HCT116 (cell line): ENCODE data around the gene PRDM2. TPM values are rescaled to one million over a fixed set of nuclear protein-coding genes. Genes with fewer than 3 reads are reported as not detected.

Experiments used
- ATAC-seq: fragments of 200-7000 bp; cut with Tn5 transposase; 2 replicates; pipeline ENCODE4 v1.9.1; 2020; ENCODE audit warnings: mild to moderate bottlenecking, moderate library complexity
- BruUV-seq: library from RNA; stranded (reverse); fragments of 400-500 nt; replicated peaks from 2 replicates; lab custom pipeline; 2021; lab: Mats Ljungman, UMichigan
- CTCF ChIA-PET: fragments of 300-600 bp; sonication (Branson Sonifier 250); formaldehyde crosslinking; loops from one replicate; lab custom pipeline; 2021; ENCODE audit warnings: antibody characterized with exemption; lab: Charles Lee
- POLR2A ChIA-PET: fragments of 300-600, 350-600 bp; sonication (Branson Sonifier 250); formaldehyde crosslinking; loops from one replicate; lab custom pipeline; 2021; ENCODE audit warnings: antibody characterized with exemption; lab: Charles Lee
- RAD21 ChIA-PET, 2 experiments: fragments of 300-600 bp; sonication (Branson Sonifier 250); formaldehyde crosslinking; loops; one replicate each; lab custom pipeline; 2023; ENCODE audit warnings: low total read pairs in 2 of 2; ENCODE audit not compliant: uncharacterized antibody in 2 of 2, unreplicated experiment in 2 of 2, low non-redundant PET in 1 of 2; lab: Charles Lee
- DNase-seq: peaks from one replicate; pipeline ENCODE4 v3.0.0-alpha.2; 2010; ENCODE audit warnings: low read depth, low spot score
- H2AFZ ChIP-seq: fragments of 200-600 bp; shearing (Covaris generic), sonication (generic); 2 replicates; pipeline ENCODE4 v1.6.1; 2017; ENCODE audit warnings: low read depth, mixed run types, mixed read lengths, antibody characterized with exemption, low read length; ENCODE audit not compliant: poor library complexity, severe bottlenecking
- H3K27ac ChIP-seq: 2 replicates; pipeline ENCODE4 v1.5.1; 2012; ENCODE audit warnings: low read depth, low read length
- H3K27me3 ChIP-seq: fragments of 200-600 bp; sonication (generic); 2 replicates; pipeline ENCODE4 v1.6.1; 2016; ENCODE audit warnings: mixed run types, low read length, mixed read lengths; ENCODE audit not compliant: insufficient read depth
- H3K36me3 ChIP-seq, 2 experiments: fragments of 200-500 bp in 1 of 2; fragments of 200-600 bp in 1 of 2; sonication (Bioruptor generic) in 1 of 2; sonication (generic) in 1 of 2; 2 replicates each; pipeline versions ENCODE4 v1.5.1 to v1.6.1; 2014 to 2016; ENCODE audit warnings: low read length in 2 of 2, inconsistent platforms in 1 of 2, mixed read lengths in 1 of 2, mixed run types in 1 of 2; ENCODE audit not compliant: insufficient read depth in 2 of 2, control insufficient read depth in 1 of 2
- H3K4me1 ChIP-seq, 2 experiments: fragments of 200-600 bp in 1 of 2; sonication (generic) in 1 of 2; 2 replicates each; pipeline versions ENCODE4 v1.5.1 to v1.6.1; 2012 to 2017; ENCODE audit warnings: low read length in 2 of 2, inconsistent platforms in 1 of 2, mild to moderate bottlenecking in 1 of 2, mixed read lengths in 1 of 2, mixed run types in 1 of 2, moderate library complexity in 1 of 2; ENCODE audit not compliant: insufficient read depth in 2 of 2, control insufficient read depth in 1 of 2
- H3K4me2 ChIP-seq: fragments of 200-600 bp; sonication (generic); 2 replicates; pipeline ENCODE4 v1.6.1; 2017; ENCODE audit warnings: mixed run types, low read length, mixed read lengths
- H3K4me3 ChIP-seq, 2 experiments: fragments of 200-600 bp in 1 of 2; sonication (generic) in 1 of 2; replicated peaks in 1 of 2; 2 replicates each; pipeline ENCODE4 v1.5.1; 2011 to 2016; ENCODE audit warnings: low read length in 2 of 2, control low read depth in 1 of 2, low read depth in 1 of 2, mild to moderate bottlenecking in 1 of 2, mixed read lengths in 1 of 2, mixed run types in 1 of 2
- H3K79me2 ChIP-seq: fragments of 200-600 bp; sonication (generic); 2 replicates; pipeline ENCODE4 v1.6.1; 2017; ENCODE audit warnings: mild to moderate bottlenecking, mixed run types, low read length, moderate library complexity, mixed read lengths; ENCODE audit not compliant: insufficient read depth
- H3K9ac ChIP-seq: fragments of 200-600 bp; sonication (generic); 2 replicates; pipeline ENCODE4 v1.6.1; 2016; ENCODE audit warnings: low read length, mixed read lengths
- H3K9me2 ChIP-seq: fragments of 200-600 bp; sonication (generic), shearing (Covaris generic); 2 replicates; pipeline ENCODE4 v1.6.1; 2017; ENCODE audit warnings: mixed run types, mild to moderate bottlenecking, moderate library complexity; ENCODE audit not compliant: insufficient read depth
- H3K9me3 ChIP-seq, 2 experiments: fragments of 200-500 bp in 1 of 2; fragments of 200-600 bp in 1 of 2; sonication (Bioruptor generic) in 1 of 2; sonication (generic) in 1 of 2; 2 replicates each; pipeline ENCODE4 v1.6.1; 2014 to 2017; ENCODE audit warnings: low read length in 2 of 2, mixed read lengths in 2 of 2, inconsistent platforms in 1 of 2, low read depth in 1 of 2, mild to moderate bottlenecking in 1 of 2, mixed run types in 1 of 2, moderate library complexity in 1 of 2; ENCODE audit not compliant: control insufficient read depth in 1 of 2, insufficient read depth in 1 of 2
- H4K20me1 ChIP-seq: fragments of 200-600 bp; sonication (generic), shearing (Covaris generic); 2 replicates; pipeline ENCODE4 v1.6.1; 2017; ENCODE audit warnings: mixed run types, mild to moderate bottlenecking, moderate library complexity; ENCODE audit not compliant: insufficient read depth
- CBX3 ChIP-seq: IDR thresholded peaks from 2 replicates; pipeline ENCODE4 v1.6.1; 2012; ENCODE audit warnings: low read depth
- CEBPB ChIP-seq: IDR thresholded peaks from 2 replicates; pipeline ENCODE4 v1.6.1; 2012; ENCODE audit warnings: low read depth
- EGR1 ChIP-seq: IDR thresholded peaks from 2 replicates; pipeline ENCODE4 v1.6.1; 2012; ENCODE audit warnings: low read depth
- ELF1 ChIP-seq: IDR thresholded peaks from 2 replicates; pipeline ENCODE4 v1.6.1; 2012; ENCODE audit warnings: low read depth, borderline replicate concordance
- EZH2 ChIP-seq: fragments of 200-600 bp; sonication (generic); IDR thresholded peaks from 2 replicates; pipeline ENCODE4 v1.6.1; 2017; ENCODE audit warnings: antibody characterized with exemption, mixed run types
- EZH2phosphoT487 ChIP-seq: fragments of 200-600 bp; IDR thresholded peaks from 2 replicates; pipeline ENCODE4 v1.6.1; 2018; ENCODE audit warnings: antibody characterized with exemption, borderline replicate concordance
- JUND ChIP-seq: IDR thresholded peaks from 2 replicates; pipeline ENCODE4 v1.6.1; 2012
- POLR2A ChIP-seq: IDR thresholded peaks from 2 replicates; pipeline ENCODE4 v1.7.0; 2011; ENCODE audit warnings: borderline replicate concordance; ENCODE audit not compliant: insufficient read depth, insufficient read length; ENCODE audit errors: extremely low read depth
- POLR2AphosphoS5 ChIP-seq: IDR thresholded peaks from 2 replicates; pipeline ENCODE4 v1.6.1; 2011; ENCODE audit warnings: mild to moderate bottlenecking, low read depth, low read length, moderate library complexity
- RAD21 ChIP-seq: IDR thresholded peaks from 2 replicates; pipeline ENCODE4 v1.6.1; 2012; ENCODE audit warnings: low read depth, mild to moderate bottlenecking
- SIN3A ChIP-seq: IDR thresholded peaks from 2 replicates; pipeline ENCODE4 v1.6.1; 2012; ENCODE audit warnings: low read depth
- SP1 ChIP-seq: IDR thresholded peaks from 2 replicates; pipeline ENCODE4 v1.6.1; 2012; ENCODE audit warnings: low read depth
- TCF7L2 ChIP-seq: IDR thresholded peaks from 2 replicates; pipeline ENCODE4 v1.7.0; 2011; ENCODE audit warnings: borderline replicate concordance, inconsistent platforms; ENCODE audit not compliant: insufficient read depth, insufficient read length; ENCODE audit errors: extremely low read depth
- ZNF274 ChIP-seq: fragments of 200-500 bp; sonication (Bioruptor generic); IDR thresholded peaks from 2 replicates; pipeline ENCODE4 v1.6.1; 2014; ENCODE audit warnings: mild to moderate bottlenecking, low read depth, low read length, inconsistent platforms
- intact Hi-C: fragments of 100-400 bp; cut with micrococcal nuclease; formaldehyde crosslinking; loops from 2 replicates; pipeline ENCODE4 v1.10.0; 2022
- total RNA-seq: library from RNA; stranded (reverse); gene quantifications from one replicate; pipeline ENCODE4 v1.2.1, GENCODE V29; 2021; ENCODE audit not compliant: unreplicated experiment
- TF ChIP-seq, protein P1 (sequence below): IDR thresholded peaks from 2 replicates; pipeline ENCODE4 v1.6.1; 2011; ENCODE audit warnings: mild to moderate bottlenecking, low read length, moderate library complexity; ENCODE audit not compliant: insufficient replicate concordance; ENCODE audit errors: extremely low read depth
- TF ChIP-seq, protein P2 (sequence below), 3 experiments: fragments of 200-600 bp in 1 of 3; sonication (generic) in 1 of 3; IDR thresholded peaks in 2 of 3; conservative IDR thresholded peaks in 1 of 3; 2 replicates each; pipeline ENCODE4 v1.5.1; 2012 to 2017; ENCODE audit warnings: low read depth in 2 of 3, low read length in 2 of 3, antibody characterized with exemption in 1 of 3, borderline replicate concordance in 1 of 3, control low read depth in 1 of 3, mild to moderate bottlenecking in 1 of 3, mixed read lengths in 1 of 3, mixed run types in 1 of 3, moderate library complexity in 1 of 3; ENCODE audit not compliant: insufficient read depth in 1 of 3
- TF ChIP-seq, protein P3 (sequence below): IDR thresholded peaks from 2 replicates; pipeline ENCODE4 v1.6.1; 2012; ENCODE audit warnings: low read depth
- TF ChIP-seq, protein P4 (sequence below): IDR thresholded peaks from 2 replicates; pipeline ENCODE4 v1.6.1; 2012

PRDM2 gene
- total RNA-seq, 1 experiment from 2014 or later = 17.3 TPM

DNA sequence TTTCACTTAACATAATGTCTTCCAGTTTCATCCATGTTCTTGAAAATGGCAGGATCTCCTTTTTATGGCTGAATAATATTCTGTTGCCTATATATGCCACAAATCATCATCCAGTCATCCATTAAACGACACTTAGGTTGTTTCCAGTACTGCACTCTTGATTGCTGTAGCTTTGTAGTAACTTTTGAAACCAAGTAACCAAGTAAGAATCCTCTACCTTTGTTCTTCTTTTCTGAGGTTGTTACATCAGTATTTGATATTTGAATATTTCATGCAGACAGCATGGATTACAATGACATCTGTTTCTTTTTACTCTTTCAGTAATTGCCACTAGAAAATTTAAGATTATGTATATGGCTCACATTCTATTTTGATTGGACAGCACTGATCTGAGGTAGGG is 22.1 kb upstream of the PRDM2 start:
- no peak overlapping the region for H3K27ac ChIP-seq
- no peaks in the 10 kb centered on the region for H3K79me2 ChIP-seq
- RAD21 ChIA-PET = no interaction called here
- H4K20me1 ChIP-seq = no peaks in the 10 kb centered on the region
- BruUV-seq = no TSS peak
- no peak overlapping the region for H3K9ac ChIP-seq
- intact Hi-C loops = no loop called here
- H3K27me3 ChIP-seq = no peaks in the 10 kb centered on the region
- H3K9me3 ChIP-seq = no peaks in the 10 kb centered on the region
- DNase-seq (no peak), ATAC-seq (no peak)
- H3K4me3 ChIP-seq = no peak overlapping the region
- CTCF ChIA-PET = no interaction called here
- no peaks in the 10 kb centered on the region for H3K9me2 ChIP-seq
- H3K36me3 ChIP-seq = no peaks in the 10 kb centered on the region
- TF ChIP-seq JUND = no peak
- TF ChIP-seq EGR1 = no peak
- no peak for TF ChIP-seq ELF1
- TF ChIP-seq, protein P1, sequence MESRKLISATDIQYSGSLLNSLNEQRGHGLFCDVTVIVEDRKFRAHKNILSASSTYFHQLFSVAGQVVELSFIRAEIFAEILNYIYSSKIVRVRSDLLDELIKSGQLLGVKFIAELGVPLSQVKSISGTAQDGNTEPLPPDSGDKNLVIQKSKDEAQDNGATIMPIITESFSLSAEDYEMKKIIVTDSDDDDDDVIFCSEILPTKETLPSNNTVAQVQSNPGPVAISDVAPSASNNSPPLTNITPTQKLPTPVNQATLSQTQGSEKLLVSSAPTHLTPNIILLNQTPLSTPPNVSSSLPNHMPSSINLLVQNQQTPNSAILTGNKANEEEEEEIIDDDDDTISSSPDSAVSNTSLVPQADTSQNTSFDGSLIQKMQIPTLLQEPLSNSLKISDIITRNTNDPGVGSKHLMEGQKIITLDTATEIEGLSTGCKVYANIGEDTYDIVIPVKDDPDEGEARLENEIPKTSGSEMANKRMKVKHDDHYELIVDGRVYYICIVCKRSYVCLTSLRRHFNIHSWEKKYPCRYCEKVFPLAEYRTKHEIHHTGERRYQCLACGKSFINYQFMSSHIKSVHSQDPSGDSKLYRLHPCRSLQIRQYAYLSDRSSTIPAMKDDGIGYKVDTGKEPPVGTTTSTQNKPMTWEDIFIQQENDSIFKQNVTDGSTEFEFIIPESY = no peak
- TF ChIP-seq ZNF274 = no peak
- no peak for TF ChIP-seq EZH2phosphoT487
- no peak for TF ChIP-seq TCF7L2
- TF ChIP-seq RAD21 = no peak
- no peak for TF ChIP-seq CEBPB
- TF ChIP-seq EZH2 = no peak
- no peak for TF ChIP-seq POLR2A
- no peak for TF ChIP-seq SP1
- TF ChIP-seq, protein P2, sequence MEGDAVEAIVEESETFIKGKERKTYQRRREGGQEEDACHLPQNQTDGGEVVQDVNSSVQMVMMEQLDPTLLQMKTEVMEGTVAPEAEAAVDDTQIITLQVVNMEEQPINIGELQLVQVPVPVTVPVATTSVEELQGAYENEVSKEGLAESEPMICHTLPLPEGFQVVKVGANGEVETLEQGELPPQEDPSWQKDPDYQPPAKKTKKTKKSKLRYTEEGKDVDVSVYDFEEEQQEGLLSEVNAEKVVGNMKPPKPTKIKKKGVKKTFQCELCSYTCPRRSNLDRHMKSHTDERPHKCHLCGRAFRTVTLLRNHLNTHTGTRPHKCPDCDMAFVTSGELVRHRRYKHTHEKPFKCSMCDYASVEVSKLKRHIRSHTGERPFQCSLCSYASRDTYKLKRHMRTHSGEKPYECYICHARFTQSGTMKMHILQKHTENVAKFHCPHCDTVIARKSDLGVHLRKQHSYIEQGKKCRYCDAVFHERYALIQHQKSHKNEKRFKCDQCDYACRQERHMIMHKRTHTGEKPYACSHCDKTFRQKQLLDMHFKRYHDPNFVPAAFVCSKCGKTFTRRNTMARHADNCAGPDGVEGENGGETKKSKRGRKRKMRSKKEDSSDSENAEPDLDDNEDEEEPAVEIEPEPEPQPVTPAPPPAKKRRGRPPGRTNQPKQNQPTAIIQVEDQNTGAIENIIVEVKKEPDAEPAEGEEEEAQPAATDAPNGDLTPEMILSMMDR (IDR thresholded peaks at IDR 0.05 in 2 of 3, conservative IDR thresholded peaks at IDR 0.05 in 1 of 3; ENCODE audit: borderline replicate concordance in 1 of 3, insufficient read depth in 1 of 3, low read depth in 2 of 3, low read length in 2 of 3) = no peak
- TF ChIP-seq, protein P3, sequence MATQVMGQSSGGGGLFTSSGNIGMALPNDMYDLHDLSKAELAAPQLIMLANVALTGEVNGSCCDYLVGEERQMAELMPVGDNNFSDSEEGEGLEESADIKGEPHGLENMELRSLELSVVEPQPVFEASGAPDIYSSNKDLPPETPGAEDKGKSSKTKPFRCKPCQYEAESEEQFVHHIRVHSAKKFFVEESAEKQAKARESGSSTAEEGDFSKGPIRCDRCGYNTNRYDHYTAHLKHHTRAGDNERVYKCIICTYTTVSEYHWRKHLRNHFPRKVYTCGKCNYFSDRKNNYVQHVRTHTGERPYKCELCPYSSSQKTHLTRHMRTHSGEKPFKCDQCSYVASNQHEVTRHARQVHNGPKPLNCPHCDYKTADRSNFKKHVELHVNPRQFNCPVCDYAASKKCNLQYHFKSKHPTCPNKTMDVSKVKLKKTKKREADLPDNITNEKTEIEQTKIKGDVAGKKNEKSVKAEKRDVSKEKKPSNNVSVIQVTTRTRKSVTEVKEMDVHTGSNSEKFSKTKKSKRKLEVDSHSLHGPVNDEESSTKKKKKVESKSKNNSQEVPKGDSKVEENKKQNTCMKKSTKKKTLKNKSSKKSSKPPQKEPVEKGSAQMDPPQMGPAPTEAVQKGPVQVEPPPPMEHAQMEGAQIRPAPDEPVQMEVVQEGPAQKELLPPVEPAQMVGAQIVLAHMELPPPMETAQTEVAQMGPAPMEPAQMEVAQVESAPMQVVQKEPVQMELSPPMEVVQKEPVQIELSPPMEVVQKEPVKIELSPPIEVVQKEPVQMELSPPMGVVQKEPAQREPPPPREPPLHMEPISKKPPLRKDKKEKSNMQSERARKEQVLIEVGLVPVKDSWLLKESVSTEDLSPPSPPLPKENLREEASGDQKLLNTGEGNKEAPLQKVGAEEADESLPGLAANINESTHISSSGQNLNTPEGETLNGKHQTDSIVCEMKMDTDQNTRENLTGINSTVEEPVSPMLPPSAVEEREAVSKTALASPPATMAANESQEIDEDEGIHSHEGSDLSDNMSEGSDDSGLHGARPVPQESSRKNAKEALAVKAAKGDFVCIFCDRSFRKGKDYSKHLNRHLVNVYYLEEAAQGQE = no peak
- no peak for TF ChIP-seq POLR2AphosphoS5
- TF ChIP-seq SIN3A = no peak
- TF ChIP-seq, protein P4, sequence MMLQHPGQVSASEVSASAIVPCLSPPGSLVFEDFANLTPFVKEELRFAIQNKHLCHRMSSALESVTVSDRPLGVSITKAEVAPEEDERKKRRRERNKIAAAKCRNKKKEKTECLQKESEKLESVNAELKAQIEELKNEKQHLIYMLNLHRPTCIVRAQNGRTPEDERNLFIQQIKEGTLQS = no peak
- TF ChIP-seq CBX3 = no peak
- H2AFZ ChIP-seq = no peak overlapping the region
- no peaks in the 10 kb centered on the region for H3K4me1 ChIP-seq
- H3K4me2 ChIP-seq = no peak overlapping the region
- POLR2A ChIA-PET = no interaction called here
